Fibroblast of lung (primary cell): Measurements from ENCODE around the gene PRKACB. TPM values are rescaled to one million over a fixed set of nuclear protein-coding genes. Genes with fewer than 3 reads are reported as not detected.
A peak's percentile ranks its signal among the peaks of the same experiment; 100 is the strongest.

Source experiments
- DNase-seq, 2 donors: peaks; one replicate each; pipeline versions ENCODE4 v3.0.0 to v3.0.0-alpha.2; 2010; ENCODE audit warnings: low read depth in 2 of 2
- H2AFZ ChIP-seq: 2 replicates; pipeline ENCODE4 v1.5.1; 2012; ENCODE audit warnings: low read length, control low read depth, inconsistent platforms
- H3K27ac ChIP-seq: 2 replicates; pipeline ENCODE4 v1.5.1; 2011; ENCODE audit warnings: low read length, control low read depth; ENCODE audit not compliant: insufficient read depth
- H3K27me3 ChIP-seq: 2 replicates; pipeline ENCODE4 v1.5.1; 2011; ENCODE audit warnings: mild to moderate bottlenecking, low read length; ENCODE audit not compliant: control insufficient read depth, insufficient read depth
- H3K36me3 ChIP-seq: 2 replicates; pipeline ENCODE4 v1.5.1; 2011; ENCODE audit warnings: low read length; ENCODE audit not compliant: control insufficient read depth, insufficient read depth
- H3K4me1 ChIP-seq: 2 replicates; pipeline ENCODE4 v1.5.1; 2011; ENCODE audit warnings: low read length; ENCODE audit not compliant: control insufficient read depth, insufficient read depth; ENCODE audit errors: extremely low read depth
- H3K4me2 ChIP-seq: 2 replicates; pipeline ENCODE4 v1.5.1; 2011; ENCODE audit warnings: low read length, control low read depth; ENCODE audit not compliant: insufficient read depth; ENCODE audit errors: extremely low read depth
- H3K4me3 ChIP-seq, 4 experiments: fragments of 200-600 bp in 1 of 4; sonication (generic) in 1 of 4; replicated peaks in 1 of 4; 2 replicates each; pipeline ENCODE4 v1.5.1; 2011 to 2016; ENCODE audit warnings: low read length in 4 of 4, low read depth in 3 of 4, mild to moderate bottlenecking in 3 of 4, control low read depth in 2 of 4, inconsistent platforms in 1 of 4, mixed read lengths in 1 of 4; ENCODE audit not compliant: insufficient read depth in 1 of 4; ENCODE audit errors: control extremely low read depth in 1 of 4
- H3K79me2 ChIP-seq: 2 replicates; pipeline ENCODE4 v1.5.1; 2012; ENCODE audit warnings: mild to moderate bottlenecking, low read length, inconsistent platforms; ENCODE audit not compliant: control insufficient read depth, insufficient read depth
- H3K9ac ChIP-seq: 2 replicates; pipeline ENCODE4 v1.5.1; 2011; ENCODE audit warnings: mild to moderate bottlenecking, low read length, control low read depth; ENCODE audit not compliant: insufficient read depth
- H3K9me3 ChIP-seq: 2 replicates; pipeline ENCODE4 v1.5.1; 2012; ENCODE audit warnings: low read depth, low read length; ENCODE audit not compliant: control insufficient read depth, insufficient read depth
- H4K20me1 ChIP-seq: 2 replicates; pipeline ENCODE4 v1.5.1; 2011; ENCODE audit warnings: low read length; ENCODE audit not compliant: control insufficient read depth, insufficient read depth; ENCODE audit errors: extremely low read depth
- EZH2 ChIP-seq: IDR thresholded peaks from 2 replicates; pipeline ENCODE4 v1.5.1; 2012; ENCODE audit warnings: low read length, control low read depth, mild to moderate bottlenecking; ENCODE audit errors: missing control alignments
- polyA plus RNA-seq, 2 donors: library from polyadenylated mRNA; depleted of rRNA in 1 of 2; stranded (reverse) in 1 of 2; unstranded in 1 of 2; fragments of >200 nt; gene quantifications; 2 replicates each; pipeline ENCODE4 v1.2.1, GENCODE V29; 2011 to 2012; ENCODE audit warnings: missing spikeins in 1 of 2
- total RNA-seq: library from RNA; depleted of rRNA; stranded (reverse); fragments of >200 nt; gene quantifications from 2 replicates; pipeline ENCODE4 v1.2.1, GENCODE V29; 2014
- TF ChIP-seq, protein P1 (sequence below), 2 donors: IDR thresholded peaks in 1 of 2; conservative IDR thresholded peaks in 1 of 2; 1 replicate in 1 of 2; 2 replicates in 1 of 2; pipeline ENCODE4 v1.5.1; 2011 to 2012; ENCODE audit warnings: low read length in 2 of 2, control low read depth in 1 of 2, inconsistent platforms in 1 of 2, low read depth in 1 of 2, mild to moderate bottlenecking in 1 of 2

Gene PRKACB
- total and polyA plus RNA-seq, 2 donors (not counting 1 experiment from before 2014, with no cell fraction given) = 22.0 to 32.6 TPM

DNA sequence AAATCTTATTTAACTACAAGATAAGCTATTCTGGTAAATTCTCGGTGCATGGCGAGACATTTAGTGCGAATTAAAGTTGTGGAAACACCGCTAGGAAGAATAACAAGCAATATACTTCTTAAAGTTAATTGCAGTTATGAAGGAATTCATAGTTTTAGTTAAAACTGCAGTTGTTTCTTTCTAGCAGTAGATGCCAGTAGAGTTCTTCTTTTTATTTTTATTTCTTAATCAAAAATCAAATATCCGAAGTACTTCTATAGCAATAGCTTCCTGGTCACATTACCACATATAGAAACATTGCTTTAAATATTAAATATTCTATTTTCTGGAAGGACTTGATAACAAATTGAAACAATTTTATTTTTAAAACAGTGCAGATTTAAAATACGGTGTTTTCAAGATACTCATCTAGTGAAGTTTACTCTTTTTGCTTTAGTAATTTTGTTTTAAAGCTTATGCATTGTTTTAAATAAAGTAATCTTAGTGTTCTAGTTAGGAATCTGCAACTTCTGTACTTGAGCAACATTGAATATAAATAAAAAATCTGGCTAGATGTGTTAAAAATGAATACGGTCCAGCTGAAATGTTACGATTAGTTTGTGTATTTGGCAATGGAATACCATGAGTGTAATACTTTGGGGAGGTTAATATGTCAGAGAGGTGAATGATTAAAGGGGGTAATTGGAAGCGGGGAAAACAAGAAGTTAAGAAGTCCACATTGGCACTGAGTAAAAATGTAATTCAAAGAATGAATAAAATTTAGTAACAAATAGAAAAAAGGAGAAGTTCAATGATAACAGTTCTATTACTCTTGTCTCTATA, 2.7 kb upstream of the PRKACB start:
- no peak overlapping the region for H3K9ac ChIP-seq
- no peaks in the 10 kb centered on the region for H3K9me3 ChIP-seq
- H4K20me1 ChIP-seq = no peaks in the 10 kb centered on the region
- peak in 1 of 2 donors; percentile 62 for DNase-seq
- no peak overlapping the region for H3K27ac ChIP-seq
- H3K4me1 ChIP-seq = peaks cover 5% of the 10 kb centered on the region
- H3K4me2 ChIP-seq = no peak overlapping the region
- TF ChIP-seq, protein P1, sequence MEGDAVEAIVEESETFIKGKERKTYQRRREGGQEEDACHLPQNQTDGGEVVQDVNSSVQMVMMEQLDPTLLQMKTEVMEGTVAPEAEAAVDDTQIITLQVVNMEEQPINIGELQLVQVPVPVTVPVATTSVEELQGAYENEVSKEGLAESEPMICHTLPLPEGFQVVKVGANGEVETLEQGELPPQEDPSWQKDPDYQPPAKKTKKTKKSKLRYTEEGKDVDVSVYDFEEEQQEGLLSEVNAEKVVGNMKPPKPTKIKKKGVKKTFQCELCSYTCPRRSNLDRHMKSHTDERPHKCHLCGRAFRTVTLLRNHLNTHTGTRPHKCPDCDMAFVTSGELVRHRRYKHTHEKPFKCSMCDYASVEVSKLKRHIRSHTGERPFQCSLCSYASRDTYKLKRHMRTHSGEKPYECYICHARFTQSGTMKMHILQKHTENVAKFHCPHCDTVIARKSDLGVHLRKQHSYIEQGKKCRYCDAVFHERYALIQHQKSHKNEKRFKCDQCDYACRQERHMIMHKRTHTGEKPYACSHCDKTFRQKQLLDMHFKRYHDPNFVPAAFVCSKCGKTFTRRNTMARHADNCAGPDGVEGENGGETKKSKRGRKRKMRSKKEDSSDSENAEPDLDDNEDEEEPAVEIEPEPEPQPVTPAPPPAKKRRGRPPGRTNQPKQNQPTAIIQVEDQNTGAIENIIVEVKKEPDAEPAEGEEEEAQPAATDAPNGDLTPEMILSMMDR (conservative IDR thresholded peaks at IDR 0.05 in 1 of 2, IDR thresholded peaks at IDR 0.05 in 1 of 2; ENCODE audit: low read depth in 1 of 2, low read length in 2 of 2) = peak in 1 of 2 donors; percentile 58
- TF ChIP-seq EZH2 = no peak
- H3K79me2 ChIP-seq = no peaks in the 10 kb centered on the region
- no peaks in the 10 kb centered on the region for H3K27me3 ChIP-seq
- H2AFZ ChIP-seq = no peak overlapping the region
- no peak overlapping the region for H3K4me3 ChIP-seq
- no peaks in the 10 kb centered on the region for H3K36me3 ChIP-seq

DNA sequence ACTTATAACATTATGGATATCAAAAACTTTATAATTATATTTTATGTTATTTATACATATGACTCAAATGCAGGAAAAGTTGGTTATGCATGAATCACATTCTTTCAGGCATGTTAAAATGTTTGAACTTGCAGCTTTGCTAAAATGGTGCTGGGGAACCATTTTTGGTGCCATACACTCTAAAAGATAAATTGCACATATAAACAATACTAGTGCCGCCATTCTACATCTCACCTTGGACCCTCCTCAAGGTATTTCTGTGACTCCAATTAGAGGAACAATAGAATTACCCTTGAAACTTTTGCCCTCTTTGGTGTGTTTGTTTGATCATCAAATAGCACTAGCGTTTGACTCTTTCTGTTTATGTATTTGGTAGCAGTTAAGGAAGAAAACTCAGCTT, 997 bp downstream of the PRKACB start:
- DNase-seq = peak in 1 of 2 donors; percentile 14
- no peak overlapping the region for H3K4me3 ChIP-seq
- no peak overlapping the region for H3K27ac ChIP-seq
- no peaks in the 10 kb centered on the region for H3K27me3 ChIP-seq
- no peaks in the 10 kb centered on the region for H3K36me3 ChIP-seq
- no peak overlapping the region for H3K9ac ChIP-seq
- H3K9me3 ChIP-seq = no peaks in the 10 kb centered on the region
- TF ChIP-seq, protein P1 (conservative IDR thresholded peaks at IDR 0.05 in 1 of 2, IDR thresholded peaks at IDR 0.05 in 1 of 2; ENCODE audit: low read depth in 1 of 2, low read length in 2 of 2) = no peak
- TF ChIP-seq EZH2 = no peak
- H3K4me1 ChIP-seq = peaks cover 5% of the 10 kb centered on the region
- no peak overlapping the region for H2AFZ ChIP-seq
- H3K4me2 ChIP-seq = no peak overlapping the region
- H4K20me1 ChIP-seq = no peaks in the 10 kb centered on the region
- no peaks in the 10 kb centered on the region for H3K79me2 ChIP-seq

DNA sequence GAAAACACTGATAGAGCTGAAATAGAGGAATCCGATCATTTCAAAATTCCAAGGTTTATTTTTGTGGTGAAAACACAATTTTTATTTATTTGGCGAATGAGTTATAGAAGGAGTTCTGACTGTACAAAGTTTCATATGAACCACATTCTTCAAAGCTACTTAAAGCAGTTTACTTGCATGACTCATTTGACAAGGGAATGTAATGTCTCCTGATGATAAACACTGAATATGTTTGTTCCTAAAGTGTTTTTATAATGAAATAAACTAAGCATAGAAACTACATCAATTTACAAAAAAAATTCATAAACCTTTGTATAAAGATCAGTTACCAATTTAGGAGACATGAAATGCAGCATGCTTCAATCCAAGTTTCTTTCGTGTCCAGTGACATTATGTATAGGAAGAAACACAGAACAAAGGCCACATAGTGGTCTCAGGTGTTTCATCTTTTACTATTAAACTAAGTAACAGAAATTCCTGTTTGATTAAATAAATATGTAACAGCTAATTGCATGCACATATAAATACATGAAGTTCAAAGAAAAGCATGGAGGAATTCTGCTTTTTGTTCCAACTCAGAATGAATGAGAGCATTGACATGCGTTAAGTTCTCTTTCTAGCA, 2.5 kb downstream of the PRKACB start:
- no peaks in the 10 kb centered on the region for H4K20me1 ChIP-seq
- H3K27ac ChIP-seq = no peak overlapping the region
- TF ChIP-seq EZH2 = no peak
- TF ChIP-seq, protein P1 (conservative IDR thresholded peaks at IDR 0.05 in 1 of 2, IDR thresholded peaks at IDR 0.05 in 1 of 2; ENCODE audit: low read depth in 1 of 2, low read length in 2 of 2) = no peak

More for the DNA sequence above, 2.5 kb downstream of the PRKACB start:
- H3K9me3 ChIP-seq = no peaks in the 10 kb centered on the region
- no peaks in the 10 kb centered on the region for H3K79me2 ChIP-seq
- H3K4me3 ChIP-seq = no peak overlapping the region
- peak overlapping the region; percentile 32 for H3K4me2 ChIP-seq
- no peaks in the 10 kb centered on the region for H3K36me3 ChIP-seq
- H3K9ac ChIP-seq = no peak overlapping the region
- H2AFZ ChIP-seq = no peak overlapping the region
- peaks cover 5% of the 10 kb centered on the region for H3K4me1 ChIP-seq
- H3K27me3 ChIP-seq = no peaks in the 10 kb centered on the region
- DNase-seq = peak; percentile 66 to 82
